ENCODE results near the gene MLXIP. TPM values are rescaled to one million over a fixed set of nuclear protein-coding genes. Genes with fewer than 3 reads are reported as not detected.

MLXIP gene
- total and polyA plus RNA-seq, 2 of the 8 experiments (the other 6 are each of a cell fraction or from before 2014, with no cell fraction given): 5.5 to 40.5 TPM

DNA sequence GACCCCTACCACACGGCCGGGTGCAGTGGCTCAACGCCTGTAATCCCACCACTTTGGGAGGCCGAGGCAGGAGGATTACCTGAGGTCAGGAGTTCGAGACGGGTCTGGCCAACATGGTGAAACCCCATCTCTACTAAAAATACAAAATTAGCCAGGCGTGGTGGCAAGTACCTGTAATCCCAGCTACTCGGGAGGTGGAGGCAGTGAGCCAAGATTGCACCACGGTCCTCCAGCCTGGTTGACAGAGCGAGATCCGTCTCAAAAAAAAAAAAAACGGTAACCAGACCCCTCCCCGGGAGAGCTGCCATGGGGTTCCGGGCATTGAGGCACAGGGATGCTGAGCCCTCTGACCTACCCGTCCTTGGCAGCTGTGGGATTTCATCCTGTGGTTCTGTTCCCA is 35.1 kb upstream of the MLXIP start (continued):
- TF ChIP-seq, protein P1, sequence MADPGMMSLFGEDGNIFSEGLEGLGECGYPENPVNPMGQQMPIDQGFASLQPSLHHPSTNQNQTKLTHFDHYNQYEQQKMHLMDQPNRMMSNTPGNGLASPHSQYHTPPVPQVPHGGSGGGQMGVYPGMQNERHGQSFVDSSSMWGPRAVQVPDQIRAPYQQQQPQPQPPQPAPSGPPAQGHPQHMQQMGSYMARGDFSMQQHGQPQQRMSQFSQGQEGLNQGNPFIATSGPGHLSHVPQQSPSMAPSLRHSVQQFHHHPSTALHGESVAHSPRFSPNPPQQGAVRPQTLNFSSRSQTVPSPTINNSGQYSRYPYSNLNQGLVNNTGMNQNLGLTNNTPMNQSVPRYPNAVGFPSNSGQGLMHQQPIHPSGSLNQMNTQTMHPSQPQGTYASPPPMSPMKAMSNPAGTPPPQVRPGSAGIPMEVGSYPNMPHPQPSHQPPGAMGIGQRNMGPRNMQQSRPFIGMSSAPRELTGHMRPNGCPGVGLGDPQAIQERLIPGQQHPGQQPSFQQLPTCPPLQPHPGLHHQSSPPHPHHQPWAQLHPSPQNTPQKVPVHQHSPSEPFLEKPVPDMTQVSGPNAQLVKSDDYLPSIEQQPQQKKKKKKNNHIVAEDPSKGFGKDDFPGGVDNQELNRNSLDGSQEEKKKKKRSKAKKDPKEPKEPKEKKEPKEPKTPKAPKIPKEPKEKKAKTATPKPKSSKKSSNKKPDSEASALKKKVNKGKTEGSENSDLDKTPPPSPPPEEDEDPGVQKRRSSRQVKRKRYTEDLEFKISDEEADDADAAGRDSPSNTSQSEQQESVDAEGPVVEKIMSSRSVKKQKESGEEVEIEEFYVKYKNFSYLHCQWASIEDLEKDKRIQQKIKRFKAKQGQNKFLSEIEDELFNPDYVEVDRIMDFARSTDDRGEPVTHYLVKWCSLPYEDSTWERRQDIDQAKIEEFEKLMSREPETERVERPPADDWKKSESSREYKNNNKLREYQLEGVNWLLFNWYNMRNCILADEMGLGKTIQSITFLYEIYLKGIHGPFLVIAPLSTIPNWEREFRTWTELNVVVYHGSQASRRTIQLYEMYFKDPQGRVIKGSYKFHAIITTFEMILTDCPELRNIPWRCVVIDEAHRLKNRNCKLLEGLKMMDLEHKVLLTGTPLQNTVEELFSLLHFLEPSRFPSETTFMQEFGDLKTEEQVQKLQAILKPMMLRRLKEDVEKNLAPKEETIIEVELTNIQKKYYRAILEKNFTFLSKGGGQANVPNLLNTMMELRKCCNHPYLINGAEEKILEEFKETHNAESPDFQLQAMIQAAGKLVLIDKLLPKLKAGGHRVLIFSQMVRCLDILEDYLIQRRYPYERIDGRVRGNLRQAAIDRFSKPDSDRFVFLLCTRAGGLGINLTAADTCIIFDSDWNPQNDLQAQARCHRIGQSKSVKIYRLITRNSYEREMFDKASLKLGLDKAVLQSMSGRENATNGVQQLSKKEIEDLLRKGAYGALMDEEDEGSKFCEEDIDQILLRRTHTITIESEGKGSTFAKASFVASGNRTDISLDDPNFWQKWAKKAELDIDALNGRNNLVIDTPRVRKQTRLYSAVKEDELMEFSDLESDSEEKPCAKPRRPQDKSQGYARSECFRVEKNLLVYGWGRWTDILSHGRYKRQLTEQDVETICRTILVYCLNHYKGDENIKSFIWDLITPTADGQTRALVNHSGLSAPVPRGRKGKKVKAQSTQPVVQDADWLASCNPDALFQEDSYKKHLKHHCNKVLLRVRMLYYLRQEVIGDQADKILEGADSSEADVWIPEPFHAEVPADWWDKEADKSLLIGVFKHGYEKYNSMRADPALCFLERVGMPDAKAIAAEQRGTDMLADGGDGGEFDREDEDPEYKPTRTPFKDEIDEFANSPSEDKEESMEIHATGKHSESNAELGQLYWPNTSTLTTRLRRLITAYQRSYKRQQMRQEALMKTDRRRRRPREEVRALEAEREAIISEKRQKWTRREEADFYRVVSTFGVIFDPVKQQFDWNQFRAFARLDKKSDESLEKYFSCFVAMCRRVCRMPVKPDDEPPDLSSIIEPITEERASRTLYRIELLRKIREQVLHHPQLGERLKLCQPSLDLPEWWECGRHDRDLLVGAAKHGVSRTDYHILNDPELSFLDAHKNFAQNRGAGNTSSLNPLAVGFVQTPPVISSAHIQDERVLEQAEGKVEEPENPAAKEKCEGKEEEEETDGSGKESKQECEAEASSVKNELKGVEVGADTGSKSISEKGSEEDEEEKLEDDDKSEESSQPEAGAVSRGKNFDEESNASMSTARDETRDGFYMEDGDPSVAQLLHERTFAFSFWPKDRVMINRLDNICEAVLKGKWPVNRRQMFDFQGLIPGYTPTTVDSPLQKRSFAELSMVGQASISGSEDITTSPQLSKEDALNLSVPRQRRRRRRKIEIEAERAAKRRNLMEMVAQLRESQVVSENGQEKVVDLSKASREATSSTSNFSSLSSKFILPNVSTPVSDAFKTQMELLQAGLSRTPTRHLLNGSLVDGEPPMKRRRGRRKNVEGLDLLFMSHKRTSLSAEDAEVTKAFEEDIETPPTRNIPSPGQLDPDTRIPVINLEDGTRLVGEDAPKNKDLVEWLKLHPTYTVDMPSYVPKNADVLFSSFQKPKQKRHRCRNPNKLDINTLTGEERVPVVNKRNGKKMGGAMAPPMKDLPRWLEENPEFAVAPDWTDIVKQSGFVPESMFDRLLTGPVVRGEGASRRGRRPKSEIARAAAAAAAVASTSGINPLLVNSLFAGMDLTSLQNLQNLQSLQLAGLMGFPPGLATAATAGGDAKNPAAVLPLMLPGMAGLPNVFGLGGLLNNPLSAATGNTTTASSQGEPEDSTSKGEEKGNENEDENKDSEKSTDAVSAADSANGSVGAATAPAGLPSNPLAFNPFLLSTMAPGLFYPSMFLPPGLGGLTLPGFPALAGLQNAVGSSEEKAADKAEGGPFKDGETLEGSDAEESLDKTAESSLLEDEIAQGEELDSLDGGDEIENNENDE (IDR thresholded peaks at IDR 0.05; ENCODE audit: insufficient replicate concordance, low read length): no peak
- TF ChIP-seq HDAC2 (IDR thresholded peaks at IDR 0.05; ENCODE audit: borderline replicate concordance in 1 of 2, low read depth in 2 of 2, low read length in 2 of 2): no peak
- no peak for TF ChIP-seq EGR1 (IDR thresholded peaks at IDR 0.05; ENCODE audit: borderline replicate concordance, low read depth, low read length)
- TF ChIP-seq, protein P2, sequence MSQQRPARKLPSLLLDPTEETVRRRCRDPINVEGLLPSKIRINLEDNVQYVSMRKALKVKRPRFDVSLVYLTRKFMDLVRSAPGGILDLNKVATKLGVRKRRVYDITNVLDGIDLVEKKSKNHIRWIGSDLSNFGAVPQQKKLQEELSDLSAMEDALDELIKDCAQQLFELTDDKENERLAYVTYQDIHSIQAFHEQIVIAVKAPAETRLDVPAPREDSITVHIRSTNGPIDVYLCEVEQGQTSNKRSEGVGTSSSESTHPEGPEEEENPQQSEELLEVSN (IDR thresholded peaks at IDR 0.05): no peak
- no peak for TF ChIP-seq PHF8 (conservative IDR thresholded peaks at IDR 0.05; ENCODE audit: low read depth, low read length)
- no peak for TF ChIP-seq CBX8 (IDR thresholded peaks at IDR 0.05; ENCODE audit: borderline replicate concordance, low read depth, low read length)
- no peak for TF ChIP-seq SAP30 (IDR thresholded peaks at IDR 0.05; ENCODE audit: insufficient read depth, insufficient replicate concordance, low read length)
- TF ChIP-seq CTBP2 (IDR thresholded peaks at IDR 0.05; ENCODE audit: borderline replicate concordance, insufficient read depth, insufficient read length, low read length): no peak
- TF ChIP-seq CHD1 (IDR thresholded peaks at IDR 0.05; ENCODE audit: low read depth, low read length): no peak
- TF ChIP-seq HDAC6 (IDR thresholded peaks at IDR 0.05; ENCODE audit: low read depth, low read length): no peak
